Activated naive CD4-positive, alpha-beta T cell (primary cell): ENCODE results near the gene GRIN3B.

Source experiments
- DNase-seq, 4 experiments: peaks; one replicate each; lab custom pipeline; 2025; lab: John Stamatoyannopoulos, UW

The GRIN3B gene

DNA sequence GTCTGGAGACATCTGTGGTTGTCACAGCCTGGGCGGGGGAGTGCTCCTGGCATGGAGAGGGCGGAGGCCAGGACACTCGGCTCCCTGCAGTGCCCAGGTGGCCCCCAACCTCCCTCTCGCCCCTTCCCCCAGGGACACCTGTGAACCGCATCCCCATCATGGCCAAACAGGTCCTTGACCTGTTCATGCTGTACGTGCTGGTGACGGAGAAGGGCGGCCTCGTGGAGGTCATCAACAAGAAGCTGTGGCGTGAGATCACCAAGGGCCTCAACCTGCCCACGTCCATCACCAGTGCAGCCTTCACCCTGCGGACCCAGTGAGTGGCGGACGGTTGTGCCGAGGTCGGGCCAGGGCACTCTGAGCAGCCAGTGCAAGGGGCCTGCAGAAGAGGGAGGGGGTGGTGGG is 36.1 kb upstream of the GRIN3B start:
- DNase-seq: no peak

DNA sequence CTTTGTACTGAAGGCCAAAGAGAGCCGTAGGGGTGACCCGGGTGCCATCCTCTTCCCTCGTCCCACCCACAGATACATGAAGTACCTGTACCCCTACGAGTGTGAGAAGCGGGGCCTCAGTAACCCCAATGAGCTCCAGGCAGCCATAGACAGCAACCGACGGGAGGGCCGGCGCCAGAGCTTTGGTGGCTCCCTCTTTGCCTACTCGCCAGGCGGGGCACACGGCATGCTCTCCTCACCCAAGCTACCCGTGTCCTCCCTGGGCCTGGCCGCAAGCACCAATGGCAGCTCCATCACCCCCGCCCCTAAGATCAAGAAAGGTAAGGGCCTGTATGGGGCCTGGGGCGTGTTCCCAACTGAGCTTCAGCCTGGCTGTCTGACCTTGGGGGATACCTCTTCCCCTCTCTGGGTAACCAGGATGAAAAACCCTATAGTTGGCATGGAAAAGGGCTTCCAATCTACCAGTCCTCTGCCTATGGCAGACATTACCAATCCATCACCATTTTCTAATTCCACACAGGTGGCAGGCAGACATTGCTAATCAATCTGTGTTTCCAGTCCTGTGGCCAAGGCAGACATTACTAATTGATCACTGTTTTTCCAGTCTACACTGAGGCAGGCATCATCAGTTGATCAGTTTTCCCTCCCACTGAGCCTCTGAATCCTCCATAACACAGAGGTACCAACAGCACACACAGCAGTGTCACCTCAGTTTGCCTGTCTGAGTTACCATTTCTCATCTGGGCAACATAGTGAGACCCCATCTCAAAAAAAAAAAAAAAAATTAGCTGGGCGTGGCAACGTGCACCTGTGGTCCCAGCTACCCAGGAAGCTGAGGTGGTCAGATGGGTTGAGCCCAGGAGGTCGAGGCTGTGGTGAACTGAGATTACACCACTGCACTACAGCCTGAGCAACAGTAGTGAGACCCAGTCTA is 35.2 kb upstream of the GRIN3B start:
- DNase-seq: no peak

DNA sequence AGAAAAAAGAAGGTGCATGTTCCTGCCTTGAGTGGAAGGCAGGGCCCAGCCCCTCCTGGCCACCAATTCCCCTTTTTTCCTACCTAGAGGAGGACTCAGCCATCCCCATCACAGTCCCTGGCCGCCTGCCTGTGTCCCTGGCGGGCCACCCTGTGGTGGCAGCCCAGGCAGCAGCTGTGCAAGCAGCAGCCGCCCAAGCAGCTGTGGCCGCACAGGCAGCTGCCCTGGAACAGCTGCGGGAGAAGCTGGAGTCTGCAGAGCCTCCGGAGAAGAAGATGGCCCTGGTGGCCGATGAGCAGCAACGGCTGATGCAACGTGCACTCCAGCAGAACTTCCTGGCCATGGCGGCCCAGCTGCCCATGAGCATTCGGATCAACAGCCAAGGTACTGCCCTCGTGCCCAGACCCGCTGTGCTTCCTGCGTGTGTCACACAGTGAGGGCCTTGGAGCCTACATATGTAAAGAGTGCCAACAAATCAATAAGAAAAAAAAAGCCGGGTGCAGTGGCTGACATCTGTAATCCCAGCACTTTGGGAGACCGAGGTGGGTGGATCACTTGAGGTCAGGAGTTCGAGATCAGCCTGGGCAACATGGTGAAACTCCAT is 33.6 kb upstream of the GRIN3B start:
- no peak for DNase-seq

DNA sequence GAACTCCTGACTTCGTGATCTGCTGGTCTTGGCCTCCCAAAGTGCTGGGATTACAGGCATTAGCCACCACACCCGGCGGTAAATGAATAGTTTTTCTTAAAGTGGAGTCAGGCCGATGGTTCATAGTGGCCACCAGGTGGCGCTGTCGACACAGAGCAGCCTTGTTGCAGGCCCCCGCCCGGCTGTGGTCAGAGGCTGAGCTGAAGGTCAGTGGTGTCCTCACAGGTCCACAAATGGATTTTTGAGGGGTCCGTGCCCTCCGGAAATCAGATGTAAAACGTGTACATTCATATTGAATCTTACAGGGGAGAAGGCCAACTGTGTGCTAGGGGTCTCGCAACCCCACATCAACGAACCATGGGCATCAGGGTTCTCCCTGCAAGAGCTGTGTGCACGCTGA is 29.5 kb upstream of the GRIN3B start:
- DNase-seq: no peak

DNA sequence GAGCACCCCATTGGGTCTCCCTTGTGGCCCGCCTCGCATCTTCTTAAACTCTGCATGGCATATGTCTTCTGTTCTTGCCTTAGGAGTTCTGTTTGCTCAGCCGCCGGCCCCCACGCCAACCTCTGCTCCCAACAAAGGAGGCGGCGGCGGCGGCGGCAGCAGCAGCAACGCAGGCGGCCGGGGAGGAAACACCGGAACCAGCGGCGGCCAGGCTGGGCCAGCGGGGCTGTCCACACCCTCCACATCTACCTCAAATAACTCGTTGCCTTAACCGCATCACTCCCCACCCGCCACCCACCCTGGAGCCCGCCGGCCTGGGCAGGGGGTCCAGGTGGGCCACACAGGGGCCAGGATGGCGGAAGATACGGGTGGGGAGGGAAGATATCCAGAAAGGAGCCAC is 28.4 kb upstream of the GRIN3B start:
- no peak for DNase-seq

DNA sequence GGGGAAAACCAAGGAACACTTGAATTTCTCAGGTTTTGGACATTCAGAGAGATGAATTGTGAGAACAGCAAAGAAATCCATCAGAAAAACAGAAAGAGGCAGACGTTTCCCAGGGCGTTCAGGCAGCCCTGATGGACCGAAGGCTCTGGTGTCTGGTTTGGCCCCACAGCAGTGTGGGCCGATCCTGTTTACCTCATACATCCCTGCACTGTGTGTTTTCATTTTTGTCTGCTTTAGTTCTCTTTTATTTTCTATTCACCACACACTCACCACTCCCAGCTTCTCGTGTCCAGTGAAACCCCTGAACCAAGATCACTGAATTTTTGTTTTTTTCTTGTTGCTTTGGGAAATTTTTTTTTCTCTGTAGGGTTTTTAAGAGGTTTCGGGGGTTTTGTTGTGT is 27.9 kb upstream of the GRIN3B start:
- no peak for DNase-seq

DNA sequence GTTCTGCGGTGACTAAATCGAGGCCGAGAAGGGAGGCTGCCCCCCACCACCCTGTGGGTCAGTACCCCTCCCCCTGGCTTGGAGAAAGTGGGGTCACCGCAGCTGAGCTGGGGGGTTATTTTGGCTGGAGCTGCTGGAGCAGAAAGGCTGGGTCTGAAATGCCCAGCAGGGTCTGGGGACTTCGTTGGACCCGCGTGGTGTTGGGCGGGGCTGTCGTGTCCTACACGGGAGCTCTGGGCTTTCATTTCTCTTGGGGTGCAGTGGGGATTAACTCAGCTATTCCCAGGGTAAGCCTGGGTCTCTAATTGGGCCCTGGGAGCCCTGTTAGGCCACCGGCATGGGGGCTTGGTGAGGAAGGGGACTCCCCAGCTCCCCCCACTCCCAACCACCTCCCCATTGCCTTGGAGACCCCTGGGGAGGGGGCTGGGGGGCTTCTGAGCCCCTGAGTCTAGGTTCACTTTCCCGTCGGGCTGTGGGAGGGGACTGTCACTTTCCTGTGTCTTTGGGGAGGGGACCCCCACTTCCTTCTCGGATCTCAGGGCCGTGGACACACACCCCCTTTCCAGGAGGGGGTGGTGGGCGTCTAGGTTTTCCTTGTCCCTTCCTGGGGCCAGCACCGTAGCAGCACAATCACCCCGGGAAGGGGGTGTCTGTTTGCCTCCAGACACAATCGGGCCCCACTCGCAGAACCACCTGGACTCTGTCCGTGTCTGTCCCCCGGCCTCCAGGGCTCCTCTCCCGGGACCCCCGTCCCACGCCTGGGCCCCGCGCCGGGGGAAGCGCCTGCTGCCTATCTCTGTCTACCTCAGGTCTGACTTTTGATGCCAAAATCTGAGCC is 26.3 kb upstream of the GRIN3B start:
- no peak for DNase-seq

DNA sequence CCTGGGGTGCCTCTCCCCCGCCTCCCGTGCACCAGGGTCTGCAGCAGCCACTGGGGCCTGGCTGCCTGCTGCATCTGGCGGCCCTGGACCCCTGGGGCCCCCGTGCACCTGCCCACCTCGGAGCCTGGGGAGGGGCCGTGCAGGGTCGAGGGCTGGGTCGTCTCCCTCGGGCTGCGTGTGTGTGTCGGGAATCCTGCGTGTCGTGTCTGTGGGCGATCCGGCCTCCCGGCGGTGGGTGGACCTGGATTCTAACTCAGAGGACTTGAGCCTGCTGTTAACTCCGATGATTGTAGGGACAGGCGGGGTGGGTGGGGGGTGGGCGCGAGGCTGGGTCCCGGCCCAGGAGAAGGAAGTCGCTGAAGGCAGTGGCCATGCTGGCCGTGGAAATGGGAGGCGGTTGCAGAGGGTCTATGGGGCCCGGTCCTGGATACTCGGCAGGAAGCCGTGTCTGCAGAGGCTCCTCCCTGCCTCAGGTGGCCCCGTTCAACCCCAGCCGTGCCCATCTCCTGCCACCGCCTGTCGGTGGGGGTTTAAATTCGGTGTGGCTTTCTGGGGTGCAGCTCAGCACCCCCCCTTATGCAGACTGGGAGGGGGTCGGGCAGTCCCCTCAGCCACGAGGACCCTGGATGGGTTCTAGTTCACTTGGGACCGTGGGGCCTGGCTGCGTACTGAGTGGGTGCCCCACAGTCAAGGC is 25.5 kb upstream of the GRIN3B start:
- DNase-seq: no peak

DNA sequence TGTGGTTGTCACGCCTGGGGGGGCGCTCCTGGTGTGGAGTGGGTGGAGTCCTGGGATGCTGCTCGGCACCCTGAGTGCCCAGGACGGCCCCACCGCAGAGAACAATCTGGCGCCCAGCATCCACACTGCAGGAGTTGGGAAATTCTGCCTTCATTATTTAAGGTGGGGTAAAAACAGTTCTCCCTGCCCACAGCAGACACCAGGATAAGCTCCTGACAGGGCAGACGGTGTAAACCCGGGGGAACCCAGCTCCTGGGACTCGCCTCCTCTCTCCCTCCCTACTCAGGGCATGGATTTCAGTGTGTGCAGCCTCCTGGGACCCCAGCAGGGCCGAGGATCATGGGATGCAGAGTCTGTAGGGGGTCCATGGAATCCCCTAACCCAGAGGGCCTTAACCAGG is 23.7 kb upstream of the GRIN3B start:
- DNase-seq: no peak

DNA sequence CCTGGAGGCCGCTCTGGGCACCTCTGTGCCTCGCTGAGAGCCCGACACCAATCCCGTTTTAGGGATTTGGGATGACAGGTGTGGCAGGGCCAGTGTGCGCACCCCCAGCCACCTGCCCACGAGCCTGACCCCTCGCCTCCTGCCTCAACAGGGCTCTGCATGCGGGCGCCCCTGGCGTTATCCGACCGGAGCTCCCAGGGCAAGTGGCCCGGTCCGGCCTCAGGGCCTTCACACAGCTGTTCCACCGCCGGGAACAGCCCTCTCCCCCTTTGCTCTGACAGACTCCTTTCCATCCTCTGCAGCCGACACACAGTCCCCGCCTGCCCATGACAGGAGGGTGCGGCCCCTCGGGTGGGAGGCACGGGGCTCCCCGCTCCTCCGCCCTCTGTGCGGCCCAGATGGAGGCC is 23.2 kb upstream of the GRIN3B start:
- DNase-seq: no peak

DNA sequence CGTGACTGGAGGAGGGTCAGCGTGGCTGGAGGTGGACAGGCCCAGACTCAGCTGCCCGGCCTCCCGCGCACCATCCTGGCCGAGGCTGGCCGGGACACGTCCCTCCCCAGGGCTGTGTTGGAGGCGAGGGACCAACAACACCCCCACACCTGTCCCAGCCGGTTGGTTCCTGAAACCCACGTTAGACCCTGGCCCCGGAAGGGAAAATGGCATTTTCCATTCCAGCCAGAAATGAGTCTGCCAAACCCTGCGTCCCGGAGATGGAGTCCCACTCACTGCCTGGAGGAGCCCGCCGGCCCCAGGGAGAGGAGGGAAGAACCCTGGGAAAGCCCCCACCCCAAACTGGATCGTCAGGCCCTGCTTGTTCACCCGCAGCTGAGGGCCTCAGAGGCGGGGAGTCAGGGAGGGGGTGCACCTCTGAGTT is 20.9 kb upstream of the GRIN3B start:
- DNase-seq: no peak

DNA sequence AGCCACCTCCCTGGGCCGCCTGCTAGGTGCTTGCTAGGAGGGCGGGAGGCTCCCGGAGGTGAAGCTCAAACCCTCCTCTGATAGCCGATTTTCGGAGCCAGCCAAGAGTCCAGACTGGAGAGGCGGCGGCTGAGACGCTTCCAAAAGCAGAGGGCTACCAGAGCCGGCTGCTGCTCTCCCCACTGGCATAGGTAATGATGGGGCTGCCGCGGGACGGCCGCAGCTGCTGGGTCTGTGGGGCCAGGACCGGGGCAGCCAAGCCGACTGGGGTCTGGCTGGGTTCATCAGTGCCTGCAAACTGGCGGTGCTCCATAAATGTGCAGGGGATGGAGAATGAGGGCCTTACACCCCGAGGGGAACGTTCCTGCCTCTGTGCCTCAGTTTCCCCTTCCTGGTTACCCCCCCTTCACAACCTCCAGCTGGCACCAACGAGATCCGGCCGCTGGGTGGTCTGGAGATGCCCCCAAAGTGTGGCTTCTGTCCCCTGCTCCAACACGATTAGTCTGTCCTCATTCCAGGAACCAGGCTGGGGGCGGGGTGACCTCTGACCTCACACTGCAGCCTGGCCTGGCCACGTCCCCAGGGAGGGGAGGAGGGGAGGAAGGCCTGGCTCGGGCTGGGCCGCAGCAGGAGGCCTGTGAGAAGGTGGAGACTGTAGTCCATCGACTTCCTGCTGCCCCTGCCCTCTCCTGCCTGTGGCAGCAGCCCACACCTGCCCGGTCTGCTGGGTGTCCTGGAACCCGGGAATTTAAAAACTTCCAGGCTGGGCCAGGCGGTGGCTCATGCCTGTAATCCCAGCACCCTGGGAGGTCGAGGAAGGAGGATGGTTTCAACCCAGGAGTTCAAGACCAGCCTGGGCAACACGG is 19.9 kb upstream of the GRIN3B start:
- DNase-seq: no peak

DNA sequence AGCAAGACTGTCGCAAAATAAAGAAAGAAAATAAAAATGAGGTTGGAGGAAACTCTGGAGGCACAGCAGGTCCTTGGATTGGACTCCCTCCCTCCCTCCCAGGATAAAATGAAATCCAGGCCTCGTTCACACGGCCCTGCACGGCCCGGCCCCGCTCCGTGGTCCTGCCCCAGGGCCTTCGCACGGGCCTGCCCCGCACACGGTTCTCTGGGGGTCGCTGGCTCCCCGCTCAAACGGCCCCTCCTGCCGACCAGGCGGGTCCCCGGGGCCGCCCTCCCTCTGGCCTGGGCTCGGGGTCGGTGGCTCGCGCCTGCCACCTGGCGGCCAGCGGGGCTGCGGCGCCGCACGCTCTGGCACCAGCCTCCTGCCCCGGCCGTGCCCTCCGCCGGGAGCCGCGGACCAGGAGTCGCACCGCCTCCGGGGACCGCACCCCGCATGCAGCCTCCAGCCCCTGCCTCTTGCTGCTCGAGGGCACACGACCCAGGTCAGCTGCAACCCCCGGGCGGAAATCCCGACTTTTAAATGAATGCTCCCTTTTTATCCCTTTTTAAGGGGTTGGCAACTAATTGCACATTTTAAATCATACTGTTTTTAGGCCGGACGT is 17.6 kb upstream of the GRIN3B start:
- peak; percentile 37 to 74 (median 58) for DNase-seq

DNA sequence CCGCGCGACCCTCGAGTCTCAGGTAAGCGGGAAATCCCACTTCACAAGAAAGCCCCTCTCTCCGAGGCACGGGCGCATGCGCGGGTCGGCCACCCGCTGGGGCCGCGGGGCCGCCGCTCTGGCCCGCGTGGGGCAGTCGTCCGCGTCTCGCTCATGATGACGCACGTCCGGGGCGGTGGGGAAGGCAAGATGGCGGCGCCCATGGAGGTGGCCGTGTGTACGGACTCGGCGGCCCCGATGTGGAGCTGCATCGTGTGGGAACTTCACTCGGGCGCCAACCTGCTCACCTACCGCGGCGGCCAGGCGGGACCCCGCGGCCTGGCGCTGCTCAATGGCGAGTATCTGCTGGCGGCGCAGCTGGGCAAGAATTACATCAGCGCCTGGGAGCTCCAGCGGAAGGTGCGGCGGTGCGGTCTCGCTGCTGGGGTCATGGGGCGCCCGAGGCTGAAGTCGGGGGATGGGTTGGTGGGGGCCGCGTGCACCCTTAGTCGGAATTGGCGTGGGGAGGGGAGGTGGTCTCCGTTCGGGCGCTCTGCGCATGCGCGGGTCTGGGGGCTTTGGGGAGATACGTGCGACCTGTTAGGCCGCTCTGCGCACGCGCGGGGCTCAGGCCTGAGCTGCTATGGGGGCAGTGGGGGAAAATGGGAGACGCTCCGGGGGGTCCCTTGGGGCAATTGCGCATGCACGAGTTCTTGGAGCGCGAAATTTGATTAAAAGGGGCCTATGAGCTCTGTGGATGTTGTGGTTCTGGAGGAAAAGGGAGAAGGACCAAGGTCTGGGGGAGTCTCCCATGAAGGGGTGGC is 15.9 kb upstream of the GRIN3B start, which contains the start of gene WDR18:
WDR18 (plus strand) TSS at position 181 of the 803 bp plus-strand sequence; CDS start at position 190, 9 bp downstream.
- DNase-seq: peak; percentile 60 to 78 (median 70)

DNA sequence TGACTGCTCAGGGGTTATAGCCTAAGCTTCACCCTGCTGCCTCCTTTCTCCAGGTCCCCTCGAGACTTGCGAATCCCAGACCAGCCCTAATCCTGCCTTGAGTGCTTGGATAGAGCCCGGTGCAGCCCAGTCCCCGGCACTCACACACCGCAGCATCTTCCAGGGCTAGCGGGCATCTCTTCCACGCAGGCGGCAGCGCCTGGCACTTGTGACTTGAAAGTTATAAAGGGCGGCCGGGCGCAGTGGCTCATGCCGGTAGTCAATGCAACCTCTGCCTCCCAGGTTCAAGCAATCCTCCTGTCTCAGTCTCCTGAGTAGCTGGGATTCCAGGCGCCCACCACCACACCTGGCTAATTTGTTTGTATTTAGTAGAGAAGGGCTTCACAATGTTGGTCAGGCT is 14.1 kb upstream of the GRIN3B start:
- no peak for DNase-seq

DNA sequence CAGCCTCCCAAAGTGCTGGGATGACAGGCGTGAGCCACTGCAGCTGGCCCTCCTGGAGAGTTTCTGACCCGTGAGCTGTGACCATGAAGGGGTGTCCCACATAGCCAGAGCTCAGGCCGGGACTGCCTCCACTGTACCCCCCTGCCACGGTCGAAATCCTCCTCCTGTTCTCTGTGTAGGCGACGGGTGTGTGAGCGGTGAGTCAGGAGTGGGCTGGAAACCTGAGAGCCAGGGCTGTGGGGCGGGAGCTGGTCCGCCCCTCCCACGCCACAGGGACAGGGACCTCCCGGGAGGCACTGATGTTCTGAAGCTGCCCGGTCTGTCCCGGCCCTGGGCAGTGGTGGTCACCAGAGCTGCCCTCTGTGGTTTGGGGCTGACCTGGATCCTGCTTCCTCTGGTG is 12.1 kb upstream of the GRIN3B start:
- DNase-seq: no peak

DNA sequence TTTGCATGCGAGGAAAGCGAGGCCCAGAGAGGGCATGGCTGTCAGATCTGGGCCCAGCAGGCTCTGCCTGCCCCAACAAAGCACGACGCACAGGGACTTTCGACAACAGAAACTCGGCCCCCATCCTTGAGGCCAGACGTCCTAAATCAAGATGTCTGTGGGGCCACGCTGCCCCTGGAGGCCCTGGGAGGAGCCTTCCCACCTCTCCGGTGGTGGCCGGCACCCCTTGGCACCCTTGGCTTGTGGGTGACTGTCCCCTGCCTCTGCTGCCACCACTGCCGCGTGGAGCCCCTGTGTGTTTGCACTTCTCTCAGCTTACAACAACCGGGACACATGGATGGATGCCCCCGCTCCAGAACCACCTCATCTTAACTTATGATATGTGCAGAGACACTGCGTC is 11.7 kb upstream of the GRIN3B start:
- no peak for DNase-seq

DNA sequence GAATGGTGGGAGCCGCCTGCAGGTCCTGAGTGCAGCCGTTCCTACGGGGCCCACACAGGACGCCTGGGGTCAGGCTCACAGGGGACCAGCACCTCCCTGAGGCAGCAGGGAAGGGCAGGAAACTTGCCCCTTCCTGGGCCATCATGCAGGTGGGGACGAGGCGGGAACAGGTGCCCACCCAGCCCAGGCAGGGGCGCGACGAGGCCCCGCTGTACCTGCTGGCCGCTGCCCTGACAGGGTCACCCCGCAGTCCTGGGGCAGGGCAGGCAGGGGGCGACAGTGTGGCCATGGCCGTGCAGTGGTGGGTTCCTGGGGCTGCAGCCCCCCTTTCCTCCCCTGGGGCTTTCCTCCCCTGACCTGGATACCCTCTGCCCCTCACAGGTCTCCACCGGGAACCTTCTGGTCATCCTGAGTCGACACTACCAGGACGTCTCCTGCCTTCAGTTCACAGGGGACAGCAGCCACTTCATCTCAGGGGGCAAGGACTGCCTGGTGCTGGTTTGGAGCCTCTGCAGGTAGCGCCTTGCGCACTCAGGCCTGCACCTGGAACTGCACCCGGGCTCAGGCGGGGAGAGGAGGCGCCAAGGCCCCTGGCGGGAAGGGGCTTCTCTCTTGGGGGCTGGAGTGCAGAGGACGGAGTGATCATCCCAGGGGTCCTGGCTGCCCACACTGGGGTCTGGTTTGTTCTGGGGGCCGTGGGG is 10.7 kb upstream of the GRIN3B start:
- no peak for DNase-seq

DNA sequence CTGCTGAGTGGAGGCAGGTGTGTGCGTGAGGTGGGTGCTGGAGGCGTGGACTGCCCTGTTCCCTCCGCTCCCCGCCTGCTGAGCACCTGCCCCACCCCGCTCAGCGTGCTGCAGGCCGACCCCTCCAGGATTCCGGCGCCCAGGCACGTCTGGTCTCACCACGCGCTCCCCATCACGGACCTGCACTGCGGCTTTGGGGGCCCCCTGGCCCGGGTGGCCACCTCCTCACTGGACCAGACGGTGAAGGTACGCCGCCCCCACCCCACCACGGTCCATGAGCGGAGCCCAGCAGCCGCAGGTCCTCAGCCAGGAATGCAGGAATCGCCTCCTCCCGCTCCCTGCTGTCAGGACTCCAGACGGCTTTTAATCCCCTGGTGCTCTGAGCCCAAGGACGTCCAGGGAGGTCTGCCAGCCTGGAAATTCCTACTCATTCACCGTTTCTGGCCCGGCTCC is 10.1 kb upstream of the GRIN3B start:
- DNase-seq: no peak
